ENCODE data around the gene MED29. TPM values are rescaled to one million over a fixed set of nuclear protein-coding genes. Genes with fewer than 3 reads are reported as not detected.

The MED29 gene
- total RNA-seq, 1 donor from 2014 or later, result 37.3 TPM

DNA sequence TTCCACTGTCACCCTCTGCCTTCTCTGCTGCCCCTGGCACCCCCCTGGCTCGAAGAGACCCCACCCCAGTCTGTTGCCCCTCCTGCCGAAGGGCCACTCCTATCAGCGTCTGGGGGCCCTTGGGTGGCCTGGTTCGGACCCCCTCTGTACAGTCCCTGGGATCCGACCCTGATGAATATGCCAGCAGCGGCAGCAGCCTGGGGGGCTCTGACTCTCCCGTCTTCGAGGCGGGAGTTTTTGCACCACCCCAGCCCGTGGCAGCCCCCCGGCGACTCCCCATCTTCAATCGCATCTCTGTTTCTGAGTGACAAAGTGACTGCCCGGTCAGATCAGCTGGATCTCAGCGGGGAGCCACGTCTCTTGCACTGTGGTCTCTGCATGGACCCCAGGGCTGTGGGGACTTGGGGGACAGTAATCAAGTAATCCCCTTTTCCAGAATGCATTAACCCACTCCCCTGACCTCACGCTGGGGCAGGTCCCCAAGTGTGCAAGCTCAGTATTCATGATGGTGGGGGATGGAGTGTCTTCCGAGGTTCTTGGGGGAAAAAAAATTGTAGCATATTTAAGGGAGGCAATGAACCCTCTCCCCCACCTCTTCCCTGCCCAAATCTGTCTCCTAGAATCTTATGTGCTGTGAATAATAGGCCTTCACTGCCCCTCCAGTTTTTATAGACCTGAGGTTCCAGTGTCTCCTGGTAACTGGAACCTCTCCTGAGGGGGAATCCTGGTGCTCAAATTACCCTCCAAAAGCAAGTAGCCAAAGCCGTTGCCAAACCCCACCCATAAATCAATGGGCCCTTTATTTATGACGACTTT lies 17.4 kb downstream of the MED29 start:
- peaks cover 39% of the 10 kb centered on the region for H3K27me3 Mint-ChIP-seq (ENCODE audit: low read depth)
- no peak for DNase-seq (ENCODE audit: low read depth, low spot score)
- H3K4me3 Mint-ChIP-seq, result peak overlapping the region; percentile 92
- peaks cover 39% of the 10 kb centered on the region for H3K4me1 Mint-ChIP-seq
- H3K27ac Mint-ChIP-seq (ENCODE audit: unreplicated experiment), result no peak overlapping the region
- peaks cover 3% of the 10 kb centered on the region for H3K9me3 Mint-ChIP-seq
- no peak for TF ChIP-seq CTCF (conservative IDR thresholded peaks at IDR 0.05)
- H3K36me3 Mint-ChIP-seq (ENCODE audit: low read depth), result peaks cover 4% of the 10 kb centered on the region

DNA sequence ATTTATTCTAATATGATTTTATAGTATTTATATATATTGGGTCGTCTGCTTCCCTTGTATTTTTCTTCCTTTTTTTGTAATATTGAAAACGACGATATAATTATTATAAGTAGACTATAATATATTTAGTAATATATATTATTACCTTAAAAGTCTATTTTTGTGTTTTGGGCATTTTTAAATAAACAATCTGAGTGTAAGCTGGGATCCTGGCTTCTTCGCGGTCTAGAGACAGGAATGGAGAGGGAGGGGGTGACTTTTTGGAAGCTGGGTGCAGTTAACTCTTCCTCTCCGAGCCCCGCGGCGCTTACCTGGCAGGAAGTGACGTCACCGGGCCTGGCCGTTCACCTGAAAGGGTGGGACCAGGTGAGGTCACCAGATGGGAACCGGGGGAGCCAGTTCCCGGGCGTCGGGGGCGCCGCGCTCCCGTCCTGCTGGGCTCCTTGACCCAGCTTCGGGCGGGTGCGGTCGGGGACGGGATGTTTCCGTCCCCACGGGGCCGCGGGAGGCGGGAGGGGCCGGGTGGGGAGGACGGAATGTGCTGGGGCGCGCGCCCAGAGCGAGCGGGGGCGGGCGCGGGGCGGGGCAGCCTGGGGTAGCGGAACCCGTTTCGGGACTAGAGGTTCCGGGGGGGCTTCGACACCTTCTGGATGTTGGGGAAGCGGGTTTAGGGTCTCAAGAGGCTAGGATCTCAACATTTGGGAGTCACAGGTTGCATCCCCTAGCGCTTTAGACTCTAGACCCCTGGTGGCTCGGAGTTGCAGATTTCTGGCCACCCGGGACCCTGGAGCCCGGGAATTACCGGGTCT lies 18.2 kb downstream of the MED29 start:
- H3K9me3 Mint-ChIP-seq, result peaks cover 3% of the 10 kb centered on the region
- H3K27me3 Mint-ChIP-seq (ENCODE audit: low read depth), result peaks cover 39% of the 10 kb centered on the region
- peaks cover 42% of the 10 kb centered on the region for H3K4me1 Mint-ChIP-seq
- no peak for DNase-seq (ENCODE audit: low read depth, low spot score)
- H3K27ac Mint-ChIP-seq (ENCODE audit: unreplicated experiment), result no peak overlapping the region
- peak overlapping the region; percentile 92 for H3K4me3 Mint-ChIP-seq
- H3K36me3 Mint-ChIP-seq (ENCODE audit: low read depth), result peaks cover 7% of the 10 kb centered on the region
- TF ChIP-seq CTCF (conservative IDR thresholded peaks at IDR 0.05), result peak; percentile 39

GRCh38 chr19:39410017-39410830 lies 19.0 kb downstream of the MED29 start:
- H3K27me3 Mint-ChIP-seq (ENCODE audit: low read depth), result peaks cover 39% of the 10 kb centered on the region
- peaks cover 8% of the 10 kb centered on the region for H3K36me3 Mint-ChIP-seq (ENCODE audit: low read depth)
- peak overlapping the region; percentile 98 for H3K4me3 Mint-ChIP-seq
- no peak for DNase-seq (ENCODE audit: low read depth, low spot score)
- H3K9me3 Mint-ChIP-seq, result peaks cover 3% of the 10 kb centered on the region
- TF ChIP-seq CTCF (conservative IDR thresholded peaks at IDR 0.05), result no peak
- no peak overlapping the region for H3K27ac Mint-ChIP-seq (ENCODE audit: unreplicated experiment)
- peaks cover 50% of the 10 kb centered on the region for H3K4me1 Mint-ChIP-seq

GRCh38 chr19:39410831-39411080 lies 19.6 kb downstream of the MED29 start:
- H3K27ac Mint-ChIP-seq (ENCODE audit: unreplicated experiment), result no peak overlapping the region
- TF ChIP-seq CTCF (conservative IDR thresholded peaks at IDR 0.05), result no peak
- peaks cover 8% of the 10 kb centered on the region for H3K36me3 Mint-ChIP-seq (ENCODE audit: low read depth)
- peaks cover 54% of the 10 kb centered on the region for H3K4me1 Mint-ChIP-seq
- no peak for DNase-seq (ENCODE audit: low read depth, low spot score)
- peaks cover 3% of the 10 kb centered on the region for H3K9me3 Mint-ChIP-seq
- peak overlapping the region; percentile 98 for H3K4me3 Mint-ChIP-seq
- H3K27me3 Mint-ChIP-seq (ENCODE audit: low read depth), result peaks cover 39% of the 10 kb centered on the region

- Mint-ChIP-seq H3K4me3 (peak overlapping the region; percentile 98), H3K36me3 (ENCODE audit: low read depth) (peaks cover 8% of the 10 kb centered on the region), H3K27ac (ENCODE audit: unreplicated experiment) (no peak overlapping the region), H3K9me3 (peaks cover 3% of the 10 kb centered on the region), H3K4me1 (peaks cover 51% of the 10 kb centered on the region), H3K27me3 (ENCODE audit: low read depth) (peaks cover 37% of the 10 kb centered on the region)
- no peak for DNase-seq (ENCODE audit: low read depth, low spot score)
- no peak for TF ChIP-seq CTCF (conservative IDR thresholded peaks at IDR 0.05)
These were observed 20.1 kb downstream of the MED29 start for GRCh38 chr19:39411081-39411831.

All from neural crest cell (in vitro differentiated cells).